ENCODE results near the gene ZNF629. TPM values are rescaled to one million over a fixed set of nuclear protein-coding genes. Genes with fewer than 3 reads are reported as not detected.

Gene ZNF629
- total RNA-seq, 1 donor from 2014 or later: 29.7 TPM

DNA sequence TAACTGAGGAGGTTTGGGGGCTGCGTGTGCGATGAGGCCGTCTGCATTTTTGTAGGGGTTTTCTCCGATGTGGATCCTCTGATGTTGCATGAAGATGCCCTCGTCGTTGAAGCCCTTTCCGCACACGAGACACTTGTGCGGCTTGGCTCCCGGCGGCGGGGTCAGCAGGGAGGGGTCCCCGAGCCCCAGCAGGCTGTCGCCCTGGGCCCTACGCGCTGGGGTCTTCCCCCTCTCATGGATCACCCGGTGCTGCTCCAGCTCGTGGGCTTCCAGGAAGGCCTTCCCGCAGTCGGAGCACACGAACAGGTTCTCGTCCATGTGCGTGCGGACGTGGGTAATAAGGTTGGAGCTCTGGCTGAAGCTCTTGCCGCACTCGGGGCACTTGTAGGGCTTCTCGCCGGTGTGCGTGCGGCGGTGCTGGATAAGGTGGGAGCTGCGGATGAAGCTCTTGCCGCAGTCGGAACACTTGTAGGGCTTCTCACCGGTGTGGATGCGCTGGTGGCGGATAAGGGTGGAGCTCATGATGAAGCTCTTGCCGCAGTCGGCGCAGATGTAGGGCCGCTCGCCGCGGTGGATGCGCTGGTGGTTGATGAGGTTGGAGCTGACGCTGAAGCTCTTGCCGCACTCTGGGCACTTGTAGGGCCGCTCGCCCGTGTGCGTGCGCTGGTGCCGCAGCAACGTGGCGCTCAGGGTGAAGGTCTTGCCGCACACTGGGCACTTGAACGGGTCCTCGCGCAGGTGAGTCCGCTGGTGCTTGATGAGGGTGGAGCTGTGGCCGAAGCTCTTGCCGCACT, 4.3 kb downstream of the ZNF629 start:
- Mint-ChIP-seq H3K36me3 (ENCODE audit: low read depth, unreplicated experiment) (peaks cover 25% of the 10 kb centered on the region), H3K4me3 (ENCODE audit: unreplicated experiment) (no peak overlapping the region), H3K27me3 (ENCODE audit: unreplicated experiment) (peaks cover 12% of the 10 kb centered on the region), H3K4me1 (ENCODE audit: unreplicated experiment) (peaks cover 8% of the 10 kb centered on the region), H3K9me3 (ENCODE audit: unreplicated experiment) (no peaks in the 10 kb centered on the region), H3K27ac (ENCODE audit: unreplicated experiment) (no peak overlapping the region)
- TF ChIP-seq, protein P1, sequence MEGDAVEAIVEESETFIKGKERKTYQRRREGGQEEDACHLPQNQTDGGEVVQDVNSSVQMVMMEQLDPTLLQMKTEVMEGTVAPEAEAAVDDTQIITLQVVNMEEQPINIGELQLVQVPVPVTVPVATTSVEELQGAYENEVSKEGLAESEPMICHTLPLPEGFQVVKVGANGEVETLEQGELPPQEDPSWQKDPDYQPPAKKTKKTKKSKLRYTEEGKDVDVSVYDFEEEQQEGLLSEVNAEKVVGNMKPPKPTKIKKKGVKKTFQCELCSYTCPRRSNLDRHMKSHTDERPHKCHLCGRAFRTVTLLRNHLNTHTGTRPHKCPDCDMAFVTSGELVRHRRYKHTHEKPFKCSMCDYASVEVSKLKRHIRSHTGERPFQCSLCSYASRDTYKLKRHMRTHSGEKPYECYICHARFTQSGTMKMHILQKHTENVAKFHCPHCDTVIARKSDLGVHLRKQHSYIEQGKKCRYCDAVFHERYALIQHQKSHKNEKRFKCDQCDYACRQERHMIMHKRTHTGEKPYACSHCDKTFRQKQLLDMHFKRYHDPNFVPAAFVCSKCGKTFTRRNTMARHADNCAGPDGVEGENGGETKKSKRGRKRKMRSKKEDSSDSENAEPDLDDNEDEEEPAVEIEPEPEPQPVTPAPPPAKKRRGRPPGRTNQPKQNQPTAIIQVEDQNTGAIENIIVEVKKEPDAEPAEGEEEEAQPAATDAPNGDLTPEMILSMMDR (IDR thresholded peaks at IDR 0.05; ENCODE audit: unreplicated experiment): no peak
- DNase-seq (ENCODE audit: low spot score): no peak

DNA sequence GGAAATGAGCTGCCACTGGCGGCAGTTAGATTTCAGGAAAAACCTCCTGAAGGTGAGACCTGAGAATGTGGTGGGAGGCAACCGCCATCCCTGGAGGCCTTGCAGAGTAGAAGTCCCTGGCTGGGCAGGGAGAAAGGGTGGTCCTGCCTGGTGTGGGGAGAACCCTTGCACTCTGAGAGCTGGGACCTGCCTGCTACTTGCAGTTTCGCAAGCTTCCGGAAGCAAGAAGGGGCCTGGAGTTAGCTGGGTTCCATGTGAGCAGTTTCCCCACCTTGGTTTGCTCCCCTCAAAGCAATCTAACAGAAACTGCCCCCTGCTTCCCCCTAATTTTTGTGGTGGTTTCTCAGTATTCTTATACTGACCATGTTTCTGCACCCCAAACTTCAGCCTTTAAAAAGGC, 6.5 kb downstream of the ZNF629 start:
- no peak overlapping the region for H3K27ac Mint-ChIP-seq (ENCODE audit: unreplicated experiment)
- TF ChIP-seq, protein P1 (IDR thresholded peaks at IDR 0.05; ENCODE audit: unreplicated experiment): no peak

DNA sequence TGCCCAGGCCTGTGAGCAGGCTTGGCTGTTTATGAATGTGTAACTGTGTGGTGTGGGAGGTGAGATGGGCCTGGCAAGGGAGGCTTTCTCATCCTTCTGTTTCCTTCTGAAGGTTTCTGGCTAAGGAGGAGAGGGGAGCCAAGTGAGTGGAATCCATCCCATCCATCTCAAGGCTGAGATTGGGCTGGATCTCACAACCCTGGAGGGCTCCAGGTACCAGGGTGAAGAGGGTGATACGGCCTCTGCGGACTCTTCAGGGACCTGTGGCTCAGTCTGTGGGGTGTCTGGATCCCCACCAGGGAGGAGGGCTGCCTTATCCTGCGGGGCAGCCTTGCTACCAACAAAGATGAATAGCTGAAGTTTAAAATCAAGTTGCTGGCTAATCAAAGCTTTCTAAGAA, 7.0 kb downstream of the ZNF629 start:
- TF ChIP-seq, protein P1 (IDR thresholded peaks at IDR 0.05; ENCODE audit: unreplicated experiment): no peak
- Mint-ChIP-seq H3K27ac (ENCODE audit: unreplicated experiment) (no peak overlapping the region), H3K27me3 (ENCODE audit: unreplicated experiment) (peaks cover 18% of the 10 kb centered on the region), H3K4me3 (ENCODE audit: unreplicated experiment) (no peak overlapping the region), H3K4me1 (ENCODE audit: unreplicated experiment) (peaks cover 9% of the 10 kb centered on the region), H3K36me3 (ENCODE audit: low read depth, unreplicated experiment) (peaks cover 25% of the 10 kb centered on the region), H3K9me3 (ENCODE audit: unreplicated experiment) (no peaks in the 10 kb centered on the region)
- DNase-seq (ENCODE audit: low spot score): no peak

More for the DNA sequence above, 6.5 kb downstream of the ZNF629 start:
- Mint-ChIP-seq H3K36me3 (ENCODE audit: low read depth, unreplicated experiment) (peaks cover 25% of the 10 kb centered on the region), H3K4me3 (ENCODE audit: unreplicated experiment) (no peak overlapping the region), H3K27me3 (ENCODE audit: unreplicated experiment) (peaks cover 18% of the 10 kb centered on the region), H3K4me1 (ENCODE audit: unreplicated experiment) (peaks cover 9% of the 10 kb centered on the region), H3K9me3 (ENCODE audit: unreplicated experiment) (no peaks in the 10 kb centered on the region)
- DNase-seq (ENCODE audit: low spot score): no peak

DNA sequence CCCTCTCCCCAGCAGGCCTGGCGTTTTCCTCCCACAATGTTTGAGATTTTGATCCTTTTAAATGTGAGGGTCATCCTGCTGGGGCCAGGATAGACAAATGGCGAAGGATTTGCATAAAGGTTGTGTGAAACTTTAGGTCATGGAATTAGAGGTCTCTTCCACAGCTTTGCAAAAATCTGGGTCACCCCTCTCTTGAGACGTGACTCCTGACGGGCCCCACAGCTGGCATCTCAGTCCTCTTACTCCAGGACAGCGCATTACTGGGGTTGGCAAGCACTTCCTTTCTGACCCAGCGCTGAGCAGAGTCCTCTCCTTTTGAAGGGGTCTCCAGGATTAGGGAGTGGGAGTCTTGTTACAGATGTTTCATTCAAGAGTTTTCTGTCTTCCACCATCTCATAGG, 7.4 kb downstream of the ZNF629 start:
- TF ChIP-seq, protein P1 (IDR thresholded peaks at IDR 0.05; ENCODE audit: unreplicated experiment): no peak
- H3K4me1 Mint-ChIP-seq (ENCODE audit: unreplicated experiment): peaks cover 9% of the 10 kb centered on the region
- no peaks in the 10 kb centered on the region for H3K9me3 Mint-ChIP-seq (ENCODE audit: unreplicated experiment)
- H3K27ac Mint-ChIP-seq (ENCODE audit: unreplicated experiment): no peak overlapping the region
- peaks cover 21% of the 10 kb centered on the region for H3K36me3 Mint-ChIP-seq (ENCODE audit: low read depth, unreplicated experiment)
- peaks cover 18% of the 10 kb centered on the region for H3K27me3 Mint-ChIP-seq (ENCODE audit: unreplicated experiment)
- no peak for DNase-seq (ENCODE audit: low spot score)
- no peak overlapping the region for H3K4me3 Mint-ChIP-seq (ENCODE audit: unreplicated experiment)

DNA sequence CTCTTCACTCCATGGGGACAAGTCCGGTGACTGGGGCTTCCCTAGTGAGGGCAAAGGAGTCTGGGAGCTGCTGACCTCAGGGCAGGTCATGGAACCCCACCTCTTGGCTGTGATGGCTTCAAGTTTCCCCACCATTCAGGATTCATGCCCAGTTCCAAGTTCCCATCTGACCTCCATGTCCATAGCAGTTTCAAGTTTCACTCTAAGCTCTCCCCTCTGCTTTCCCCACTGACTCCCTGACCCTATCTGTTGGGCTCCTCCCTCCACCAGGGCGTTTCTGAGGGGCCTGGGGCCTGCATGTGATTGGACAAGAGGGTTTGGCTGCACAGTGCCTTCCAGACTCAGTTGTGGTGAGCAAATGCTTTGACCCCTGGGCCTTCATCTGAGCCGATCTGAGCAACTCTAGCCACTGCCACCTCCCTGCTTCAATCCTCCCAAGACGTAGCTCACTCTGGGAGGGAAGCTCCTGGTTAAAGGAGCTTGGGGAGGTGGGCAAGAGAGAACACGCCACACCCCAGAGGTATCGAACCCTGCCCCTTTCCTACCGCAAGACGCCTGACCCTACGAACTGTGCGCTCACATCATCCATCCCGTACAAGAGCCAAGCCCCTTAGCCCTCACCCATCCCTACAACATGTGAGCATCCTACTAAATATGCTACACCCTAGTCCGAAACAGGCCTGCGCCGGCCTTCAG, 8.3 kb downstream of the ZNF629 start:
- H3K4me1 Mint-ChIP-seq (ENCODE audit: unreplicated experiment): peaks cover 9% of the 10 kb centered on the region
- peaks cover 17% of the 10 kb centered on the region for H3K27me3 Mint-ChIP-seq (ENCODE audit: unreplicated experiment)
- no peak overlapping the region for H3K27ac Mint-ChIP-seq (ENCODE audit: unreplicated experiment)
- H3K36me3 Mint-ChIP-seq (ENCODE audit: low read depth, unreplicated experiment): peaks cover 19% of the 10 kb centered on the region
- TF ChIP-seq, protein P1 (IDR thresholded peaks at IDR 0.05; ENCODE audit: unreplicated experiment): no peak
- H3K9me3 Mint-ChIP-seq (ENCODE audit: unreplicated experiment): no peaks in the 10 kb centered on the region
- H3K4me3 Mint-ChIP-seq (ENCODE audit: unreplicated experiment): no peak overlapping the region
- DNase-seq (ENCODE audit: low spot score): no peak

All from endothelial cell (in vitro differentiated cells).